CD4-positive, alpha-beta T cell treated with Interleukin-10 for 1 hour (primary cell): ENCODE results near the gene CTTN.
"Not testable (repeated sequence)": the region's sequence is repeated elsewhere in the genome, so short reads cannot be mapped to it uniquely, and the experiment has no call there.

Source experiments
- DNase-seq: peaks from one replicate; pipeline ENCODE4 v3.0.0-alpha.2; 2020

The CTTN gene

GRCh38 chr11:70429724-70430521, 31.6 kb downstream of the CTTN start:
- DNase-seq: no peak

DNA sequence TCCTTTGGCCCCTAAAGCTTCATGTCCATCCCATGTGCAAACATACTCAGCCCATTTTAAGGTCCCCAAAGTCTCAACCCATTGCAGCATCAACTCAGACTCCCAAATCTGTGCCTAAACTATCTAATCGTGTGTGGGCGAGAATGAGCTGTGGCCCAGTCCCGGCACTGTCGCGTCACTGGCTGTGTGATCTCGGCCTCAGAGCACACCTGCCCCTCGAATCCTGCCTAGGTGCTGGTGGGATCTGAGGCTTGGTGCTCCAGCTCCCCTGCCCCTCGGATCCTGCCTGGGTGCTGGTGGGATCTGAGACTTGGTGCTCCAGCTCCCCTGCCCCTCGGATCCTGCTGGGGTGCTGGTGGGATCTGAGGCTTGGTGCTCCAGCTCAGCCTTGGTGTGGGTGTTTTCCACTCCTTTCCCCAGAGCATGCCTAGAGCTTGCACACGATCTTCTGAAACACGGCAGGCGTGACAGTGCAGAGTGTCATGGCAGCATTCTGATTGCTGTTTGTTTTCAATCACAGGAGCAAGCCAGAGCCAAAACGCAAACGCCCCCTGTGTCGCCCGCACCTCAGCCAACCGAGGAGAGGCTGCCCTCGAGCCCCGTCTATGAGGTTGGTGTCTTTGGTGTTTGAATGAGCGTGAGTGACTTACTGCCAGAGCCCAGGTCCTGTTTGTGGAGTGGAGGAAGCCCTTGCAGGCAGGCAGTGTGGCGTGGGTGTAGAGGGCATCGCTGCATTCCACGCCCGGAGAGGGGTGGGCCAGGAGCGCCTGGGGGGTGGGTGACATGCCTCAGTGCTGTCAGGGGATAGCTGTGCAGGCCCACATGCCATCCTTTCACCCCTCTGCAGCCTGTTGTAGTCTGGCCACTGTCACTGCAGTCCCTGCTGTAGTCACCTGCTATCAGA, 32.6 kb downstream of the CTTN start:
- no peak for DNase-seq

DNA sequence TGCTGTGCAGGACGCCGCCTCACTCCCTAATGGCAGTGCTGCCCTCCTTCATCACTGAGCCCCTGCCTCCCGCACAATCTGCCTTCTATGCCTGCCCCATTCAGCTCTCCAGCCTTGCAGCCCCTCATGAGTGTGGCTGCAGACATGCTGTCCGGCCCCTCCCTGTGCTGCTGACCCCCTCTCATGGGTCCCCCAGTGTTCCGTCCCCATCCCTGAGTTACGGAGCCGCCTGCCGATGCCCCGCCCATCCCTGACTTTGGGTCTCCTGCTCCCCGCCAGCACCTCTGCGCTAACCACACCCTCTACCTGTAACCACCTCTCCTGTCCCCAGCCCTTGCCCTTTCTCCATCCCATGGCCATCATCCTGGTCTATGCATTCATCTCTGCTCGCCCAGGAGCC, 33.3 kb downstream of the CTTN start:
- no peak for DNase-seq

GRCh38 chr11:70432065-70432464, 33.7 kb downstream of the CTTN start:
- DNase-seq: no peak

GRCh38 chr11:70432580-70432979, 34.3 kb downstream of the CTTN start:
- no peak for DNase-seq

- DNase-seq: no peak
Measured at GRCh38 chr11:70433038-70433437, 34.7 kb downstream of the CTTN start.

- DNase-seq: no peak
Measured at GRCh38 chr11:70433526-70433925, 35.2 kb downstream of the CTTN start.

- no peak for DNase-seq
Measured at GRCh38 chr11:70433966-70434812, 35.9 kb downstream of the CTTN start.

DNA sequence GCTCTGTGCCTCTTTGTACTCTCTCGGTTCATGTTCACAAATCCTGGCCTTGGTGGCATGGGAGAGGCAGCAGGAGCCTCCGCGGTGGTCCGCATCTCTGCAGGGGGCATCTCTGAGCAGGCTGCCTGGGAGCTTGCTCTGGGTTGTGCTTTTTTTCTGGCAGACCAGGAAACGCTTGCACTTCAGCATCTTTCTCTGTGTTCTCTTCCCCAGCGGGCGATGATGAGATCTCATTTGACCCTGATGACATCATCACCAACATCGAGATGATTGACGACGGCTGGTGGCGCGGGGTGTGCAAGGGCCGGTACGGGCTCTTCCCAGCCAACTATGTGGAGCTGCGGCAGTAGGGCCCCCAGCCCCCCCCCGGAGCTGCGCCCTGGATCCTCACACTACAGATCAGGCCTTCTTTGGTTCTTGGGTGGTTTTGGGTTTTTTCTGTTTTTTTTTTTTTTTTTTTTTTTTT, 36.5 kb downstream of the CTTN start:
- no peak for DNase-seq

- no peak for DNase-seq
Measured at GRCh38 chr11:70435361-70435760, 37.0 kb downstream of the CTTN start.

- no peak for DNase-seq
Measured at GRCh38 chr11:70435765-70436500, 37.6 kb downstream of the CTTN start.

DNA sequence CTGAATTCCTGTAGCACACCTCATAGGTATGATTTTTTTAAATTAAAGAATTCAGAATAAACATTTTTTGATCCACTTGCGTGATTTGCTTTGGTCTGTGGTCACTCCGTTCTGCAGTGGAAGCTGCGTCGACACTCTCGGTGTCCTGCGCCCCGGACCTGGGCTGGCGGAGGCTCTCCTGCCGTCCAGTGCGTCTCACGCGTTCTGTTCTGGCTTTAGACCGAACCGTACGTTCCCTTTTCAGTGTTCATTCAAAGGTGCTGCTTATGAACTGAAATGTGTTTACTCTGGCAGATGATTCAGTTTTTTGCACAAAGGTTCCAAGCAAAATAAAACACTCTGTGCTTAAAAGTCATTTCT, 38.2 kb downstream of the CTTN start:
- no peak for DNase-seq

DNA sequence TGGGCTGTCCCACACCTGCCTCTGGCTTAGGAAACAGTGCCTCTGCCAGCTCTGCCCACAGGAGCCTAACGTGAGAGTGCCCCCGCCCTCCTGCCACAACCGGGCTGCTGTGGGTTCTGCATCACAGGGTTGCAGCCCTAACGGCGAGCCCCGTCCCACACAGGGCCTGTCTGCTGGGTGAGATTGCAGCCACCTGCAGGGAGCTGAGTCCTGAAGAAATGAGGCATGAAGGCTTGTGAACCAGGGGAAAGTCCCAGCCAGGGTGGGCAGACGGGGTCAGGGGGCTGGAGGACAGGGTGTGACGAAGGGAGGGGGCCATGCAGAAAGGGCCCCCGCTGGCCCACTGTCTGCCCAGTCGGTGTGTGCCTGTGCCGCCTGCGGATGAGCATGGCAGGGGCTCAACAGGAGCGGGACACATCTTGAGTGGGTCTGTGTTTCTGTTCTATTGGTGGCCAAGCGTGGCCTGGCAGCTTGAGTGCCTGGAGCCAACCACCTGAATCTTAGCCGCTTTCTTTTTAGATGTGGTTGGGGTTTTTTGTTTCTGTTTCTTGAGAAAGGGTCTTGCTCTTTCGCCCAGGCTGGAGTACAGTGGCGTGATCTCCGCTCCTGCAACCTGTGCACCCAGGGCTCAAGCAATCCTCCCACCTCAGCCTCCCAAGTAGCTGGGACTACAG, 38.9 kb downstream of the CTTN start:
- DNase-seq: no peak

GRCh38 chr11:70440206-70440605, 41.9 kb downstream of the CTTN start:
- no peak for DNase-seq

DNA sequence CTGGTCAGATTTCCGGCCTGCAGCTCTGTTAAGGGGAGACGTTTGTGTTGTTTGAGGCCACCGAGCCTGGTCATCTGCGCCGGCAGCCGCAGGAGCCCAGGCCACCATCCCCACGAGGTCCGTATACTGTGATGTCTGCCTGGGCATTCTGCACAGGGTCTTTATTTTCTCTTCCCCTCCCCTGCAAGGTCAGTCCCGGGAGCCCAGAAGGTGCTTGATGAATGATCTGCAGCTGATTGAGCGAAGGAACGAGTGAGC, 45.4 kb downstream of the CTTN start:
- DNase-seq: no peak

- no peak for DNase-seq
Measured at GRCh38 chr11:70445091-70445490, 46.8 kb downstream of the CTTN start.

- DNase-seq: no peak
Measured at GRCh38 chr11:70445605-70446004, 47.3 kb downstream of the CTTN start.

DNA sequence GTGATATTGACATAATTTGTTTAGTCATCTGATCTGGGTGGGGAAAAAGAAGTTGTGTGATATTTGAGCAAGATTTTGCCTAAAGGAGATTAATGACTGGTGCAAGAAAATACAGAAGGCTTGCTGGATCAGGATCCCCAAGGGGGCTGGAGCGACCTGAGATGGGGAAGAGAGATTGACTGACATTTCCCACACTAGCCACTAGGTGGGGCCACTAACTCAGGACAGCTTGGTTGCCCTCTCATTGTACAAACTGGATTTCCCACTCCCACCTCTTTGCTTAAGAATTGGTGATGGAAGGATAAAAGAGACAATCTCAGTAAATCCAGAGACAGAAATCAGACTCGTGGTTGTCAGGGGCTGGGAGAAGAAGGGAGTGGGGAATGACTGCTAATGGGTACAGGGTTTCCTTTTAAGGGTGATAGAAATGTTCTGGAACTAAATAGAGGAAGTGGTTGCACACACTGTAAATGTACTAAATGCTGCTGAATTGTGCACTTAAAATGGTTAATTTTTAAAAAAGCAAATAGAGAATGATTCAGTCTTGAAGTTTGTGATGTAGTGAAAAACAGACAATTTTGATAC, 50.7 kb downstream of the CTTN start:
- DNase-seq: no peak

DNA sequence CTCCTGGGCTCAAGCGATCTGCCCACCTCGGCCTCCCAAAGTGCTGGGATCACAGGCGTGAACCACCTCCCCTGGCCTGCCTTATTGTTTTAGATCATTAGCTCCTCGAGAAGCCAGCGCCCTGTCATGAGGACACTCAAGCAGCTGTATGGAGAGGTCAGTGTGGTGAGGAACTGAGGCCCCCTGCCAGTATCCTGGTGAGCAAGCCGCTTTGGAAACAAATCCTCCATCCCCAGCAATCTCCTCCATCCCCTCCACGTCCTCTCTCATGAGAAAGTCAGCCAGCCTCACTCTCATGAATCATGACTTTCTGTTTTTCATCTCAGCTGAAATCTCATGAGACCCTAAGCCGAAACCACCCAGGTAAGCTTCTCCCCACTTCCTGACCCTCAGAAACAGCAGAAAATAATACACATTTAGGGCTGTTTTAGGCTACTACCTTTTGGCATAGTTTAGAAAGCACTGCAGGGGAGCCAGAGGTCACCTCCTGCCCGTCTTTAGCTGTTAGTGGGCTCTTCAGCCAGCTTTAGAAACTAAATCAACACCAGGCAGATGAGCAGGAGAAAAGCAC, 56.0 kb downstream of the CTTN start:
- no peak for DNase-seq

DNA sequence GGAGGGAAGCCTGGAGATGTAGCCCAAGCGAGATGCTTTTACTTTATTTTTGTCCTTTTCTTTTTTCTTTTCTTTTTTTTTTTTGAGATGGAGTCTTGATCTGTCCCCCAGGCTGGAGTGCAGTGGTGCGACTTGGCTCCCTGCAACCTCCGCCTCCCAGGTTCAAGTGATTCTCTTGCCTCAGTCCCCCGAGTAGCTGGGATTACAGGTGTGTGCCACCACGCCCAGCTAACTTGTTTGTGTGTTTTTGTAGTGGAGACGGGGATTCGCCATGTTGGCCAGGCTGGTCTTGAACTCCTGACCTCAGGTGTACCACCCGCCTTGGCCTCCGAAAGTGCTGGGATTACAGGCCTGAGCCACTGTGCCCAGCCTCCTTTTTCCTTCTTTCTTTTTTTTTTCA, 56.5 kb downstream of the CTTN start:
- not testable (repeated sequence) for DNase-seq

- no peak for DNase-seq
Measured at GRCh38 chr11:70455354-70455753, 57.0 kb downstream of the CTTN start.
